ENCODE measurements around the gene ZNF628.
A peak's percentile ranks its signal among the peaks of the same experiment; 100 is the strongest.

Gene ZNF628

GRCh38 chr19:55465460-55466240 lies 10.8 kb upstream of the ZNF628 start:
- DNase-seq, result no peak

GRCh38 chr19:55466241-55466614 lies 10.2 kb upstream of the ZNF628 start:
- no peak for DNase-seq

- peak; percentile 34 for DNase-seq
Measured at GRCh38 chr19:55467236-55468053, 9.0 kb upstream of the ZNF628 start.

- DNase-seq, result no peak
Measured at GRCh38 chr19:55468054-55468393, 8.4 kb upstream of the ZNF628 start.

- no peak for DNase-seq
Measured at GRCh38 chr19:55471266-55471665, 5.2 kb upstream of the ZNF628 start.

GRCh38 chr19:55472463-55472862 lies 4.0 kb upstream of the ZNF628 start:
- peak; percentile 82 for DNase-seq

- no peak for DNase-seq
Measured at GRCh38 chr19:55473225-55474012, 3.0 kb upstream of the ZNF628 start.

GRCh38 chr19:55474269-55475265 lies 1.9 kb upstream of the ZNF628 start:
- DNase-seq, result peak; percentile 71

- no peak for DNase-seq
Measured at GRCh38 chr19:55477905-55478304, 1.5 kb downstream of the ZNF628 start.

GRCh38 chr19:55478364-55478763 lies 1.9 kb downstream of the ZNF628 start:
- DNase-seq, result no peak

- no peak for DNase-seq
Measured at GRCh38 chr19:55479045-55479444, 2.6 kb downstream of the ZNF628 start.

GRCh38 chr19:55479451-55480230 lies 3.2 kb downstream of the ZNF628 start:
- DNase-seq, result no peak

GRCh38 chr19:55481148-55481793 lies 4.9 kb downstream of the ZNF628 start:
- DNase-seq, result no peak

GRCh38 chr19:55481794-55482155 lies 5.4 kb downstream of the ZNF628 start:
- DNase-seq, result no peak

- DNase-seq, result no peak
Measured at GRCh38 chr19:55482156-55482961, 5.9 kb downstream of the ZNF628 start.

GRCh38 chr19:55482967-55483705 lies 6.7 kb downstream of the ZNF628 start:
- DNase-seq, result no peak

- DNase-seq, result no peak
Measured at GRCh38 chr19:55483706-55484592, 7.5 kb downstream of the ZNF628 start.

All from fibroblast of skin of back (primary cell).